Smooth muscle cell (in vitro differentiated cells): ENCODE measurements around the gene ANO3. TPM values are rescaled to one million over a fixed set of nuclear protein-coding genes. Genes with fewer than 3 reads are reported as not detected.
A peak's percentile ranks its signal among the peaks of the same experiment; 100 is the strongest.
"Not testable (repeated sequence)": the region's sequence is repeated elsewhere in the genome, so short reads cannot be mapped to it uniquely, and the experiment has no call there.

Experiments used
- DNase-seq: peaks from one replicate; lab custom pipeline; 2025; ENCODE audit not compliant: unreplicated experiment; lab: John Stamatoyannopoulos, UW
- H2AFZ ChIP-seq: fragments of 200-600 bp; sonication (generic); 2 replicates; pipeline ENCODE4 v1.6.0; 2016; ENCODE audit warnings: antibody characterized with exemption, low read depth, mild to moderate bottlenecking
- H3F3A ChIP-seq: fragments of 200-600 bp; sonication (generic); 2 replicates; pipeline ENCODE4 v1.6.0; 2017; ENCODE audit warnings: antibody characterized with exemption, low read depth
- H3K27ac ChIP-seq: fragments of 200-600 bp; sonication (generic); 2 replicates; pipeline ENCODE4 v1.5.1; 2016; ENCODE audit warnings: low read depth, mild to moderate bottlenecking
- H3K27me3 ChIP-seq: fragments of 200-600 bp; sonication (generic); 2 replicates; pipeline ENCODE4 v1.6.1; 2016; ENCODE audit warnings: low read depth, mild to moderate bottlenecking
- H3K36me3 ChIP-seq: fragments of 200-600 bp; sonication (generic); 2 replicates; pipeline ENCODE4 v1.5.1; 2016; ENCODE audit warnings: low read depth
- H3K4me1 ChIP-seq: fragments of 200-600 bp; sonication (generic); 2 replicates; pipeline ENCODE4 v1.5.1; 2016; ENCODE audit warnings: low read depth
- H3K4me2 ChIP-seq: fragments of 200-600 bp; sonication (generic); 2 replicates; pipeline ENCODE4 v1.6.0; 2016; ENCODE audit warnings: mild to moderate bottlenecking
- H3K4me3 ChIP-seq: fragments of 200-600 bp; sonication (generic); 2 replicates; pipeline ENCODE4 v1.5.1; 2016; ENCODE audit warnings: mild to moderate bottlenecking
- H3K79me2 ChIP-seq: fragments of 200-600 bp; sonication (generic); 2 replicates; pipeline ENCODE4 v1.6.0; 2016; ENCODE audit warnings: low read depth, mild to moderate bottlenecking
- H3K9ac ChIP-seq: fragments of 200-600 bp; sonication (generic); 2 replicates; pipeline ENCODE4 v1.6.0; 2016; ENCODE audit warnings: low read depth
- H3K9me3 ChIP-seq: fragments of 200-600 bp; sonication (generic); replicated peaks from 2 replicates; pipeline ENCODE4 v1.5.1; 2016; ENCODE audit warnings: low read depth
- H4K20me1 ChIP-seq: fragments of 200-600 bp; sonication (generic); 2 replicates; pipeline ENCODE4 v1.6.0; 2016; ENCODE audit warnings: low read depth
- WGBS: methylation state at CpG from one replicate; pipeline ENCODE4 v1.1.7; 2016; ENCODE audit warnings: low lambda C conversion rate; 5-methylcytosine and 5-hydroxymethylcytosine counted together
- polyA plus RNA-seq: library from polyadenylated mRNA; unstranded; fragments of >200 nt; fragmentation: Nextera tagmentation; extraction: Ambion mirVana; gene quantifications from 2 replicates; pipeline ENCODE4 v1.2.1, GENCODE V29; 2016
- total RNA-seq: library from RNA; depleted of rRNA; stranded (reverse); fragments of >200 nt; gene quantifications from 2 replicates; pipeline ENCODE4 v1.2.3, GENCODE V29; 2014
- TF ChIP-seq, protein P1 (sequence below): fragments of 200-600 bp; sonication (generic); IDR thresholded peaks from 2 replicates; pipeline ENCODE4 v1.5.1; 2017; ENCODE audit warnings: borderline replicate concordance, mild to moderate bottlenecking, antibody characterized with exemption; ENCODE audit not compliant: insufficient read depth, poor library complexity, severe bottlenecking

ANO3 gene
- total and polyA plus RNA-seq, 2 experiments from 2014 or later, result 0.13 TPM; not detected in 1

GRCh38 chr11:26286472-26287066 lies 45.4 kb upstream of the ANO3 start:
- peak overlapping the region; percentile 62 for H3K4me2 ChIP-seq
- no peak for DNase-seq
- no peak overlapping the region for H3K4me3 ChIP-seq
- 14% methylated on average over 5 of the region's 5 CpGs for WGBS
- peaks cover 3% of the 10 kb centered on the region for H3K4me1 ChIP-seq
- TF ChIP-seq, protein P1, sequence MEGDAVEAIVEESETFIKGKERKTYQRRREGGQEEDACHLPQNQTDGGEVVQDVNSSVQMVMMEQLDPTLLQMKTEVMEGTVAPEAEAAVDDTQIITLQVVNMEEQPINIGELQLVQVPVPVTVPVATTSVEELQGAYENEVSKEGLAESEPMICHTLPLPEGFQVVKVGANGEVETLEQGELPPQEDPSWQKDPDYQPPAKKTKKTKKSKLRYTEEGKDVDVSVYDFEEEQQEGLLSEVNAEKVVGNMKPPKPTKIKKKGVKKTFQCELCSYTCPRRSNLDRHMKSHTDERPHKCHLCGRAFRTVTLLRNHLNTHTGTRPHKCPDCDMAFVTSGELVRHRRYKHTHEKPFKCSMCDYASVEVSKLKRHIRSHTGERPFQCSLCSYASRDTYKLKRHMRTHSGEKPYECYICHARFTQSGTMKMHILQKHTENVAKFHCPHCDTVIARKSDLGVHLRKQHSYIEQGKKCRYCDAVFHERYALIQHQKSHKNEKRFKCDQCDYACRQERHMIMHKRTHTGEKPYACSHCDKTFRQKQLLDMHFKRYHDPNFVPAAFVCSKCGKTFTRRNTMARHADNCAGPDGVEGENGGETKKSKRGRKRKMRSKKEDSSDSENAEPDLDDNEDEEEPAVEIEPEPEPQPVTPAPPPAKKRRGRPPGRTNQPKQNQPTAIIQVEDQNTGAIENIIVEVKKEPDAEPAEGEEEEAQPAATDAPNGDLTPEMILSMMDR, result peak; percentile 36
- peak overlapping the region; percentile 82 for H2AFZ ChIP-seq
- H3K79me2 ChIP-seq, result no peaks in the 10 kb centered on the region
- H3K27me3 ChIP-seq, result no peaks in the 10 kb centered on the region
- no peaks in the 10 kb centered on the region for H3K9me3 ChIP-seq
- H3K36me3 ChIP-seq, result no peaks in the 10 kb centered on the region
- H3F3A ChIP-seq, result no peaks in the 10 kb centered on the region
- H3K27ac ChIP-seq, result no peak overlapping the region
- H3K9ac ChIP-seq, result no peak overlapping the region
- H4K20me1 ChIP-seq, result no peaks in the 10 kb centered on the region

DNA sequence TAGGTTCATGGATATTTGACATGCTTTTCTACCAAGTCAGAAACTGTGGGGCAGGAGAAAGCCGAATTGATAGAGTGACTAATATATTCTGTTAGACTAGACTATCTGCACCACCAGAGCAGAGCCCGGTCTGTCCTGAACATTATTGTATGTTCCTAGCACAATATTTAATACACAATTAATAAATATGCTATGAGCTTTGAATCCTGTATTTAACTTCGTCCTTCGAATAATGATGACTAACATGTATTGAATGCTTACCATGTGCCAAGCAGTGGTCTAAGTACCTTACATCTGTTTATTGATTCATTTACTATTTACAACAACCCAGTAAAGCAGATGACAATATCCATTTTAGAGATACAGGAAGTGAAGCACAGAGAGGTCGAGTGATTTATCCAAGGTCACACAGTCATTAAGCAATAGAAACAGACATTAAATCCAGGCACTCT lies 44.8 kb upstream of the ANO3 start:
- H3K4me2 ChIP-seq, result no peak overlapping the region
- no peak for DNase-seq

DNA sequence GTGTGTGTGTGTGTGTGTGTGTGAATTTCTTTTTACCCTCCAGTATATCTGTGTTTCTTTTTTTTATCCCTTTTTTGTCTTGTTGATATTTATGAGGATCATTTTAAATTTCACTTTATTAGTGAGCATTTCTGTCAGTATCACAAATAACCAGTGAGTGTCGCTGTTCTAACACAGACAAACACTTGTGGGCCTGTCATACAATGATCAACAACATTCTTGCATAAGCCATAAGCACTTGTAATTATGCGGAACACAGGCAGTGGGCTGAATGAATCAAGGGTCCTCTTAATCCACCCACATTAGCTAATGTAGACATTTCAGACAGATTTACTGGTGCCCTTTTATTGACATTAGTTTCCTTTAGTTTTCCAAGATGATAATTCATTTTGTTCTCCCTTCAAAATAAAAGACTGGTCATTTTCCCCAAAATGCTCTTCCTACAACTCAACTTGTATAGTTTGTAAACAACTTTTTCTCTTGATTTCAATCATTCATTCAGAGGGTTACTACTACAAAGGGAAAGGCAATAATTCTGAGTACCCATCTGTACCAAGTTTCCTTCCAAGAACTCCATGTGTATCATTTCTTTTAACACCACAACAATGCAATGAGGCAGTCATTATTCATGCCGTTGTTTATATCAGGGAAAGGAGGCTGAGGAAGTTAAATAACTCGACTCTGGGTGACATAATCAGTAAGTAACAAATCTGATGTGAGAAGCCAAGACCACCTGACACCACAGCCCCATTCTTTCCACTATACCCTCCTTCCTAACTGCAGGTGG lies 34.5 kb upstream of the ANO3 start:
- Histone ChIP-seq H4K20me1 (no peaks in the 10 kb centered on the region), H3K4me3 (no peak overlapping the region), H3K36me3 (no peaks in the 10 kb centered on the region), H3K4me1 (no peaks in the 10 kb centered on the region), H3K9me3 (no peaks in the 10 kb centered on the region), H2AFZ (no peak overlapping the region), H3K27me3 (peaks cover 6% of the 10 kb centered on the region), H3K9ac (no peak overlapping the region), H3F3A (no peaks in the 10 kb centered on the region), H3K4me2 (no peak overlapping the region), H3K79me2 (no peaks in the 10 kb centered on the region), H3K27ac (no peak overlapping the region)
- TF ChIP-seq, protein P1, result peak; percentile 76
- WGBS, result 19% methylated on average over 4 of the region's 4 CpGs
- DNase-seq, result no peak

More for the DNA sequence above, 44.8 kb upstream of the ANO3 start:
- WGBS, result 68% methylated on average over 5 of the region's 5 CpGs
- no peaks in the 10 kb centered on the region for H3K9me3 ChIP-seq
- H3F3A ChIP-seq, result no peaks in the 10 kb centered on the region
- H4K20me1 ChIP-seq, result no peaks in the 10 kb centered on the region
- H2AFZ ChIP-seq, result peak overlapping the region; percentile 82
- no peak overlapping the region for H3K9ac ChIP-seq
- TF ChIP-seq, protein P1, result no peak
- H3K4me3 ChIP-seq, result no peak overlapping the region
- no peaks in the 10 kb centered on the region for H3K79me2 ChIP-seq
- H3K4me1 ChIP-seq, result peaks cover 3% of the 10 kb centered on the region
- no peaks in the 10 kb centered on the region for H3K27me3 ChIP-seq
- no peak overlapping the region for H3K27ac ChIP-seq
- no peaks in the 10 kb centered on the region for H3K36me3 ChIP-seq

DNA sequence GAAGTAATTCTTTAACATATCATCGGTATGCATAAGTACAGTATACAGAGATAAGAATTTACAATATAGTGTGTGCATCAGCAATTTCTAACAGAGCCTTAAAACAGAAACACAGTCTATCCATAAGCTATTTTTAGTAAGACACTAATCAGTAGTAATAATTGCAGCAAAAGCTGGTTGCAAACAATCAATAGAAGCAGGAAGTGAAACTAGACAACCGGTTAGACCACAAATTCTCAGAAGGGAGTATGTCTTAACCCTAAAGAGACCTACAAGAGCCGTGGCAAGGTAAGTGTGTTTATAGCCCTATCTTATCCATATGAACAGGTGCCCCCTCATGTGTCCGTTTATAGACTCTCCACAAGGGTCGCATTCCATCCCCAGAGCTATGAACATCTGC lies 15.6 kb upstream of the ANO3 start:
- not testable (repeated sequence) for H4K20me1 ChIP-seq, H3K36me3 ChIP-seq, H3K4me1 ChIP-seq, H3F3A ChIP-seq, H2AFZ ChIP-seq, H3K9me3 ChIP-seq, H3K27ac ChIP-seq, H3K4me2 ChIP-seq, H3K9ac ChIP-seq, H3K79me2 ChIP-seq, H3K27me3 ChIP-seq, H3K4me3 ChIP-seq, DNase-seq
- 83% methylated on average over 5 of the region's 5 CpGs for WGBS
